HG02642 (cell line): Measurements from ENCODE around the gene KLHL8.
A peak's percentile ranks its signal among the peaks of the same experiment; 100 is the strongest.
"Not testable (repeated sequence)": the region's sequence is repeated elsewhere in the genome, so short reads cannot be mapped to it uniquely, and the experiment has no call there.

Source experiments
- ATAC-seq: cut with Tn5 transposase; IDR thresholded peaks from one replicate; pipeline ENCODE4 v1.9.1; 2021; ENCODE audit warnings: mild to moderate bottlenecking; ENCODE audit not compliant: unreplicated experiment, poor library complexity

KLHL8 gene

DNA sequence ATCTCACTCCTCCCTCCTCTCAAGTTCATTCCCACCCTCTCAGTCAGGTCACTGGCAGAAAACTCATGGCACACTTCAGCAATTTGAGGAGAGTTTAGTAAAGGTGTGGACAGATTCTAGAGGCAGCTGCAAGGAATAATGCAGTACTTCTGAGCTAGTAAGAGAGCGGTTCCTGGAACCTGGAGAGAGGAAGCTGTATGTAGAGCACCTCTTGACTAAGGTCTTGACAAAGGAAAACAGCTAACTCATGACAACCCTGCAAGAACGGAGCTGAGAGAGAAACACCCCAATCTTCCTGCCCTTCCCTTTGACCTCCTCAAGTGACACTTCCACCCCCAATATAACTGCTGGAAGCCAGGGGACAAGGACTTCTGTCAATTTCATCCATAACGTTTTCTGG is 9.6 kb upstream of the KLHL8 start:
- no peak for ATAC-seq

DNA sequence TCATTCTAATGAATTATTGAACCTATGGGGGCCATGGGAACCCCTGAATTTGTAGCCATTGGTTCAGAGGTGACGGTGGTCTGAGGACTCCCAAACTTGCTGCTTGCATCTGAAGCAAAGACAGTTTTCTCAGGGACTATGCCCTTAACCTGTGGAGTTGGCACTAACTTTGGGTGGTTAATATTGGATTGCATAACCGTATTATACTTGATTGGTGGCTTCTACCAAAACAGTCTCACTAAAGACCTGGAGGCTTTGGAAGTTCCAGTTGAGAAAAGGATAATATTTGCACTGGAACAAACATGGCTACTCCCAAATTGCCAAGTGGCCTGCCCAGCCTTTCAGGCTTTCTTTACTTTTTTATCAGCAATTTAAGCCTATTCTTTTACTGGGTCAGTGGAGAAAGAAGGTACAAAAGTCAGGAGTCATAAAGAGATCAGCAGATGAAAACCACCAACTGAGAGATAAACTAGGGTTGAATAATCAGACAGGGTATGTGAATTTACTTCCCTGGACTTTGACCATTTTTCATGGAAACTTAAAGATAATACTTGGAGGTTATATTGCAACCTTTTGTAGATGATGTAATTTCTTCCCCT is 7.9 kb upstream of the KLHL8 start:
- no peak for ATAC-seq

GRCh38 chr4:87227751-87228151 is 7.3 kb upstream of the KLHL8 start:
- ATAC-seq: no peak

- no peak for ATAC-seq
Observed at GRCh38 chr4:87225936-87226335, 5.5 kb upstream of the KLHL8 start.

DNA sequence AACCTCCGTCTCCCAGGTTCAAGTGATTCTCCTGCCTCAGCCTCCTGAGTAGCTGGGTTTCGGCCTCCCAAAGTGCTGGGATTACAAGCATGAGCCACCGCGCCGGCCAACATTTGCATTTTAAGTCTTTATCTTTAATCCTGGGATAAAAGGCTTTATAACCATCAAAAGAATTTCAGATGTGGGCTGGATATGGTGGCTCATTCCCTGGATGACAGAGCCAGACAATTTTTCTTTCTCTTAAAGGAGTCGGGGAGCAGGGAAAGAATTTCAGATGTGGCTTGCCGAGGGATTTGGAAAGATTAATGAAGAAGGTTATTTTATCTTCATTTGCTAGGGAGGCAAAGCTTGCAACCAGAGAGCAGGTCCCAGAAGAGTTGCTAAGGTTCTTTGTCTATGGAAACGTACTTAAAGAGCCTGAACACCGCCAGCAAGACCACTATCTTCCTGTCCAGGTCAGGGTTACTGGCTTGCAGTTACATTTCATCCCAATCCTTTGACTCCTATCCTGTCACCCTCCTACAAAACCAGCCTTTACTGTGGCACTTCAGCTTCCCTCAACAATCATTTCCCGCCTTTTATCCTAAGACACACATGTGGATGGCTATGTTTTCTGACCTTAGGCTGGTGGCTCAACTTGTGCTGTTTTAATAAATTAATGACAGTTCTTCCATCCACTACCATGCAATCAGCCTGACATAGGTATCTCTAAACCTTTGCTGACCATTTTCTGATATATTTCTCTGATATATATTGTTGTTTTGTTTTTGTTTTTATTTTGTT is 3.9 kb upstream of the KLHL8 start:
- no peak for ATAC-seq

- ATAC-seq: peak; percentile 42
Observed at GRCh38 chr4:87219632-87220093, 755 bp downstream of the KLHL8 start.

- ATAC-seq: not testable (repeated sequence)
Observed at GRCh38 chr4:87217235-87217763, 3.1 kb downstream of the KLHL8 start.

DNA sequence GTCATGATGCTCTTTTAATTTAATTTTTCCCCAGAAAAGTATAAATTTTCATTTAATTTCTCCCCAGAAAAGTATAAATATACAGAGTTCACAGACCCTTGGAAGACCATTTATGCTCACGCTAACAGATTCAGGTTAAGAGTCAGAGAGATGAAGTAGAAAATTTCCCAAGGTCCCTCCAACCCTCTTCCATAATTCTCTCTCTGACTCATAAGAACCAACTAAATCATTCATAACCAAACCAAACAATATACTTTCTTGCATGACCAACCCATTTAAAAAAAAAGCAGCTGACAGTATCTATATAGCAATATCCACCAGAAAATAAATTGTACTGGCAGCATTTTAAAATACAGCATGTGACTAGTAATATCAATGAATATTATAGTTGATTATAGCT is 3.9 kb downstream of the KLHL8 start:
- ATAC-seq: no peak

- no peak for ATAC-seq
Observed at GRCh38 chr4:87213421-87214075, 6.9 kb downstream of the KLHL8 start.

GRCh38 chr4:87211249-87211952 is 9.0 kb downstream of the KLHL8 start:
- no peak for ATAC-seq

DNA sequence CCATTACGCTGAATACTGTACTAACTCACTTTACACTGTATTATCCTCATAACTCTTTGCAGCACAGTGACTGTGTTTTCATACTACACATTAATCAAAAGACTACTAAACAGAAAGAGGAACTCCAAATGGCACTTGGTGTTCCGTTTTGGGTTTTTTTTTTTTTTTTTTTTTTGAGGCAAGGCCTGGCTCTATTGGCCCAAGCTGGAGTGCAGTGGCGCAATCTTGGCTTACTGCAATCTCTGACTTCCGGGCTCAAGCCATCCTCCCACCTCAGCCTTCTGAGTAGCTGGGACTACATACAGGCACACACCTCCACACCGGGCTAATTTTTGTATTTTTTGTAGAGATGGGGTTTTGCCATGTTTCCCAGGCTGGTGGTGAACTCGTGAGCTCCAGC is 10.7 kb downstream of the KLHL8 start:
- ATAC-seq: peak; percentile 89

DNA sequence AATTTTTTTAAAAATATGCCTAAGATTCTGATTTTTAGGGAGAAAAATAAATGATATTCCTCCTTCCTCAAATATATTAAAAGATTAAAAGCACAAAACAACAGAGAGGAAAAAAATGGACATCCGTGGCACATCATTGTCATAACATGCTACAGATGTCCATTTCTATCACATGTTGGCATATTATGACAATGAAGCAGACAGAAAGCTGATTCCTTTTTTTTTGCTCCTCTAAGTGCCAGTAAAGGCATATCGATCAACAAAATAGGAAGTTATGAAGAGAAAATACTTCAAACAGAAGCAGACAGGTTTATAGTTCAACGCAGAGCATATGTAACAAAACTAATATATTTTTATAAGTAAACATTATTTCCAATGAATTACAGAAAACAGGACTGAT is 11.2 kb downstream of the KLHL8 start:
- ATAC-seq: peak; percentile 6

- ATAC-seq: no peak
Observed at GRCh38 chr4:87204559-87204958, 15.9 kb downstream of the KLHL8 start.

DNA sequence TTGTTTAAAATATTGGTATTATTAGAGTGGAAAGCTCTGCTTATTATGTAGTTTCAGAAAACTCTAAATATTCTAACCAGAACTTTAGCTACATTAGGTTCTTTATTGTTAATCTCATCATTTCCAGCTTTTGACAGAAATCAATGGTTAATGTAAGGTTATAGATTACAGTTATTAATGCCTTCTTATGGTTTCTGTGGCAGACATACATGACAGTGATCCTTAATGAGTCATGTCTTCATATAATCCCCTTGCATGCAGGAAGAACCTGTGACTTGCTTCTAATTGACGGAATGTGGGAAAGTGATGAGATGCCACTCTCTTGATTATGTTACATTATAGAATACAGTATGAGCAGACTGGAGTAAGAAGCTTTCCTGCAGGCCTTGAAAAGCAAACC is 23.5 kb downstream of the KLHL8 start:
- ATAC-seq: no peak

DNA sequence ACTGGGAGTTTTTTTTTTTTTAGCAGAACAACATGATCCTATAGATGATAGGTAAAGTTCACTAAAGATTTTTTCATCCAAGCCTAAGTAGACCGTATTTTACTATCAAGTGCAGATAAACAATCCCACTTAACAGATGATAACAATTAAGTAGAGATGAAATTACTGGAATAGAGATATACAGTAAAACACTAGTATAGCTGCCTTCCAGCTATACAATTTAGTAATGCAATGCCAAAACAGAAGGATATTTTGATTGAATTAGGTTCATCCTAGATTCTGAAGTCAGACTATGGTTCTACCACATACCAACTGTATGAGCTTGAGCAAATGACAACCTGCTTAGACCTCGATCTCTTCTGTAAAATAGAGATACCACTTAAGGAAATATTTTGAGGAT is 24.3 kb downstream of the KLHL8 start:
- ATAC-seq: no peak

- ATAC-seq: no peak
Observed at GRCh38 chr4:87193958-87194675, 26.3 kb downstream of the KLHL8 start.

GRCh38 chr4:87192145-87192919 is 28.1 kb downstream of the KLHL8 start:
- ATAC-seq: no peak

DNA sequence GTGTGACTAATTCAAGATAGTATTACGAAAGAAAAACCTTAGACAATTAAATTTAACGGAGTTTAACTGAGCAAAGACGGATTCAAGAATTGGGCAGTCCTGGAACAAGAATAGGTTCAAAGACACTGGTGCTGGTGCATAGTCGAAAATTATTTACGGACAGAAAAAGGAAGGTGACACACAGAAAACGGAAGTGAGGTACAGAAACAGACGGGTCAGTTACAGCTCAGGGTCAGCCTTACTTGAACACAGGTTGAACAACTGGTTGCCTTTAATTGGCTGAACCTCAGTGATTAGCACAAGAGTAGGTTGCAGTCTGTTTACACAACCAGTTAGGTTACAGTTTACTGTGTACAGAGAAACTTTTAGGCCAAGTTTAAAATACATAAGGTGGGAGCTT is 31.5 kb downstream of the KLHL8 start:
- ATAC-seq: no peak

- no peak for ATAC-seq
Observed at GRCh38 chr4:87188048-87188447, 32.4 kb downstream of the KLHL8 start.
